Measurements from ENCODE around the gene PRPS1L1.

The PRPS1L1 gene

GRCh38 chr7:17986851-17987250 lies 40.8 kb downstream of the PRPS1L1 start:
- H3K27ac ChIP-seq: no peak overlapping the region
- TF ChIP-seq ZFX (IDR thresholded peaks at IDR 0.05): no peak
- TF ChIP-seq CTCF (conservative IDR thresholded peaks at IDR 0.05): no peak

GRCh38 chr7:17985473-17986239 lies 42.0 kb downstream of the PRPS1L1 start:
- H3K27ac ChIP-seq: no peak overlapping the region
- TF ChIP-seq CTCF (conservative IDR thresholded peaks at IDR 0.05) (no peak), ZFX (IDR thresholded peaks at IDR 0.05) (no peak)

DNA sequence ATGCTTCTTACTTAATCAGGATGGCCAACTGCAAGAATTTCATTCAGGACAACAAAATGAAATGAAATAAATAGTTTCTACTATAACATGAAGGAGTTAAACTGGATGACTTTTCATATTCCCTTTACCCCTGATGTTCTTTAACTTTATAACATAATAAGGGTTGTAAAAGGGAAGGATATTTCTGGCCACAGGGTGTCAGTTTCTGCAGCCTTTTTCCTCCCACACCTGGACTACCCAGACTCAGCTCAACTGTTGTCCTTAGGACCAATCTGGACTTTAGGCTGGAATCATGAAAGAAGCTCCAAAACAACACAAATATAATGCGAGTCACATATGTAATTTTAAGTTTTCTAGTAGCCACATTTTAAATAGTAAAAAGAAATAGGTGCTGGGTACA lies 43.4 kb downstream of the PRPS1L1 start:
- TF ChIP-seq ZFX (IDR thresholded peaks at IDR 0.05): no peak
- TF ChIP-seq CTCF (conservative IDR thresholded peaks at IDR 0.05): no peak
- H3K27ac ChIP-seq: no peak overlapping the region

DNA sequence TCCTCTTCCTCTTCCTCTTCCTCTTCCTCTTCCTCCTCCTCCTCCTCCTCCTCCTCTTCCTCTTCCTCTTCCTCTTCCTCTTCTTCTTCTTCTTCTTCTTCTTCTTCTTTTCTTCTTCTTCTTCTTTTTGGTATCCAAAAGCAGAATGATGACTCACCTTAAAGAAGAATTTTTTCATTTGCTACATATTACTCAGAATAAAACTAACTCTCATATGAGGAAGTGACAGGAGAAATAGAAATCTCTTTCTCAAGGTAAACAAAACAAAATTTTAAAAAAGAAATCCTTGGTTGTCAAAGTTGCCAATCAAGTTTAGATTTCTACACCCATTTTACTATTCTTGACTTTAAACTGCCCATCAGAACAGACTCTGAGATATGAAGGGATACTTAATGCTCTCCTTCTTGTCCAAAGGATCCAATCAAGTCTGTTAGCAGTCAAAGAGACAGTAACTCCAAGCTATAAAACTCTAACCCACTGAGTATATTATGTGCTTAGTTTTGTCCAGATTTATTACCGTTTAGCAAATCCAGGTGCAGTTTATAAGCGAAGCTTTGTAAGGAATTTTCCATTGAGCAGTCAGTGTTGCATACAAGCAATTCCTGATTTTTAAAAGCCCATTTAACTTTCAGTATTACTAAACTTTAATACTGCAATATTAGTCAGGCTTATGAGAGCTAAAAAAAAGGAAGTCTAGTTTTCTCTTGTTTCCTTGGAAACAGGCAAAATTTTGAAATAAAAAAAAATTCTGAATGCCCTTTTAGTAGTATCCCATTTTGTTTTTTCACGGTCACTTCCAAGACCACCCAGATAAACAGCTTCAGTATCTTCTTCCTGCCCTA lies 44.2 kb downstream of the PRPS1L1 start:
- no peak for TF ChIP-seq ZFX (IDR thresholded peaks at IDR 0.05)
- no peak for TF ChIP-seq CTCF (conservative IDR thresholded peaks at IDR 0.05)
- H3K27ac ChIP-seq: no peak overlapping the region

- TF ChIP-seq ZFX (IDR thresholded peaks at IDR 0.05) (no peak), CTCF (conservative IDR thresholded peaks at IDR 0.05) (no peak)
- no peak overlapping the region for H3K27ac ChIP-seq
These were observed 50.7 kb downstream of the PRPS1L1 start for GRCh38 chr7:17976952-17977351.
